NCI-H2196 treated with DMSO at 0.1 percent for 48 hours (cell line): ENCODE results near the gene ACRBP.

ENCODE experiments used
- DNase-seq: peaks from one replicate; lab custom pipeline; 2025; ENCODE audit not compliant: unreplicated experiment; lab: John Stamatoyannopoulos, UW

The ACRBP gene

GRCh38 chr12:6650832-6651231, 3.6 kb upstream of the ACRBP start:
- no peak for DNase-seq

GRCh38 chr12:6646276-6647082, 753 bp downstream of the ACRBP start:
- DNase-seq, result no peak

- no peak for DNase-seq
Measured at GRCh38 chr12:6644903-6645302, 2.3 kb downstream of the ACRBP start.

GRCh38 chr12:6644257-6644596, 3.0 kb downstream of the ACRBP start:
- DNase-seq, result no peak

- DNase-seq, result no peak
Measured at GRCh38 chr12:6643569-6644256, 3.5 kb downstream of the ACRBP start.

- no peak for DNase-seq
Measured at GRCh38 chr12:6641131-6641530, 6.1 kb downstream of the ACRBP start.

GRCh38 chr12:6640497-6640896, 6.7 kb downstream of the ACRBP start:
- no peak for DNase-seq

GRCh38 chr12:6639151-6639801, 8.0 kb downstream of the ACRBP start:
- DNase-seq, result no peak

- DNase-seq, result no peak
Measured at GRCh38 chr12:6638305-6638704, 8.9 kb downstream of the ACRBP start.

- DNase-seq, result no peak
Measured at GRCh38 chr12:6635856-6636531, 11.2 kb downstream of the ACRBP start, which contains the start of gene LPAR5. LPAR5 (minus strand) TSS chr12:6635959; CDS start chr12:6621248, 14,711 bp downstream.

- DNase-seq, result no peak
Measured at GRCh38 chr12:6635375-6635855, 11.8 kb downstream of the ACRBP start.

GRCh38 chr12:6632026-6632983, 14.9 kb downstream of the ACRBP start:
- DNase-seq, result no peak

GRCh38 chr12:6631549-6631961, 15.7 kb downstream of the ACRBP start:
- no peak for DNase-seq

GRCh38 chr12:6630736-6631135, 16.5 kb downstream of the ACRBP start:
- DNase-seq, result no peak

- no peak for DNase-seq
Measured at GRCh38 chr12:6627616-6628015, 19.6 kb downstream of the ACRBP start.

GRCh38 chr12:6626654-6627283, 20.5 kb downstream of the ACRBP start:
- no peak for DNase-seq

GRCh38 chr12:6620885-6621274, 26.4 kb downstream of the ACRBP start:
- no peak for DNase-seq

GRCh38 chr12:6620137-6620884, 26.9 kb downstream of the ACRBP start:
- DNase-seq, result no peak
